ENCODE results near the gene SLC25A45.

SLC25A45 gene

GRCh38 chr11:65383778-65384177 is 1.3 kb upstream of the SLC25A45 start:
- DNase-seq: no peak

GRCh38 chr11:65382804-65383368 is 440 bp upstream of the SLC25A45 start:
- DNase-seq: peak; percentile 93

GRCh38 chr11:65381716-65382032 is 772 bp downstream of the SLC25A45 start:
- DNase-seq: no peak

- no peak for DNase-seq
These were observed 1.9 kb downstream of the SLC25A45 start for GRCh38 chr11:65380460-65381119.

- DNase-seq: no peak
These were observed 2.6 kb downstream of the SLC25A45 start for GRCh38 chr11:65379698-65380459.

GRCh38 chr11:65378928-65379638 is 3.4 kb downstream of the SLC25A45 start:
- no peak for DNase-seq

- DNase-seq: no peak
These were observed 4.1 kb downstream of the SLC25A45 start for GRCh38 chr11:65378208-65378927.

- DNase-seq: no peak
These were observed 4.7 kb downstream of the SLC25A45 start for GRCh38 chr11:65377777-65378176.

GRCh38 chr11:65377036-65377435 is 5.4 kb downstream of the SLC25A45 start:
- no peak for DNase-seq

- DNase-seq: no peak
These were observed 6.2 kb downstream of the SLC25A45 start for GRCh38 chr11:65376138-65376713.

GRCh38 chr11:65375012-65375411 is 7.4 kb downstream of the SLC25A45 start:
- DNase-seq: no peak

- DNase-seq: no peak
These were observed 8.4 kb downstream of the SLC25A45 start for GRCh38 chr11:65373839-65374580.

- DNase-seq: no peak
These were observed 11.8 kb downstream of the SLC25A45 start for GRCh38 chr11:65370659-65371049.

GRCh38 chr11:65366340-65366773 is 16.1 kb downstream of the SLC25A45 start:
- peak; percentile 46 for DNase-seq

GRCh38 chr11:65363770-65364169 is 18.7 kb downstream of the SLC25A45 start:
- no peak for DNase-seq

GRCh38 chr11:65362966-65363365 is 19.5 kb downstream of the SLC25A45 start:
- DNase-seq: no peak

GRCh38 chr11:65362320-65362931 is 20.0 kb downstream of the SLC25A45 start:
- no peak for DNase-seq

GRCh38 chr11:65357856-65358356 is 24.5 kb downstream of the SLC25A45 start:
- no peak for DNase-seq

GRCh38 chr11:65356394-65356972 is 26.0 kb downstream of the SLC25A45 start:
- DNase-seq: no peak

GRCh38 chr11:65355776-65356393 is 26.6 kb downstream of the SLC25A45 start:
- DNase-seq: no peak
